HG02970 (cell line): ENCODE results near the gene CBL.

Experiments used
- ATAC-seq: cut with Tn5 transposase; IDR thresholded peaks from one replicate; pipeline ENCODE4 v1.9.1; 2021; ENCODE audit warnings: mild to moderate bottlenecking, moderate library complexity, moderate number of reproducible peaks; ENCODE audit not compliant: unreplicated experiment, low FRiP score

The CBL gene

GRCh38 chr11:119305556-119306372 lies 99.6 kb downstream of the CBL start:
- no peak for ATAC-seq

DNA sequence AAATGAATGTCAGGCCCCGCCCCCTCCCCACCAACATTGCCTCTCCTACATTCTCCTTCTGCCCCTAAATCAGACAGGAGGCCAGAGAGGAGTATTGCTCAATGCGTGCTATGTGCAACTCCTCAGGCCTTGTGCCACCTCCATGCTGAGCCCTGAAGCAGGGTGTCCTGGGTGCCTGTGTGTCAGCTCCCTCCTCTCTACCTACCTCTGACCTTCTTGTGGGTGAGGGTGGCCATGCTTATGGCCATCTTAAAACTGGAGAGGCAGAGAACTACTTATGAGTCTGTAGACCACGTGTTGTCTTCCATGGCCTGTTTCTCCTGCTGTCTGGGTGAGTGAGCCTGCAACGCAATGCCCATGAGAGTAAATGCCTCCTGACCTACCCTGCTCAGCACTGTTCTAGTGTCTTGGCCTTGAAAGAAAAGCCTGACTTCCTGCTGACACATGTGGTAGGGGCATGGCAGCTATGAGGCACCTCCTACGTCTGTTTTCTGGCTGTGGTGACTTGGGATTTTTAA lies 100.3 kb downstream of the CBL start:
- no peak for ATAC-seq

DNA sequence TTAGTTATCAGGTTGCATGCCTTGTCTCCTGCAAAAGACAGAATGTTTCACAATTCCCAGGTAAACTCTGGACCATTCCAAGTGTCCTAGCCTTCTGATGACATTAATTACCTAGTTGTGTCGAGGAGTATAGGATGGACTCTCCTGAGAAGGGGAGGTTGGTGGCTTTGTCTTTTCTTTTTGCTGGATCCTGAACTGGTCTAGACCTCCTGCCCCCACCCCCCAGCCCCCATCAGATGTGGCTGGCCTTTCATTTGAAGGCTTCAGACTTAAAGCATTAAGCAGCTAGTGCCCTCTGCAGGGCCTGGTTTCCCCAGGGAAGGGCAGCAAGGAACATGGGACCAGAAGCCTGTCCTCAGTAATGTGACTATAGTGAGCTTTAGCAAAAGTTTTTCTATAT lies 101.1 kb downstream of the CBL start:
- no peak for ATAC-seq

GRCh38 chr11:119307974-119308373 lies 101.8 kb downstream of the CBL start:
- no peak for ATAC-seq

- ATAC-seq = no peak
These were observed 103.3 kb downstream of the CBL start for GRCh38 chr11:119309411-119309810.

DNA sequence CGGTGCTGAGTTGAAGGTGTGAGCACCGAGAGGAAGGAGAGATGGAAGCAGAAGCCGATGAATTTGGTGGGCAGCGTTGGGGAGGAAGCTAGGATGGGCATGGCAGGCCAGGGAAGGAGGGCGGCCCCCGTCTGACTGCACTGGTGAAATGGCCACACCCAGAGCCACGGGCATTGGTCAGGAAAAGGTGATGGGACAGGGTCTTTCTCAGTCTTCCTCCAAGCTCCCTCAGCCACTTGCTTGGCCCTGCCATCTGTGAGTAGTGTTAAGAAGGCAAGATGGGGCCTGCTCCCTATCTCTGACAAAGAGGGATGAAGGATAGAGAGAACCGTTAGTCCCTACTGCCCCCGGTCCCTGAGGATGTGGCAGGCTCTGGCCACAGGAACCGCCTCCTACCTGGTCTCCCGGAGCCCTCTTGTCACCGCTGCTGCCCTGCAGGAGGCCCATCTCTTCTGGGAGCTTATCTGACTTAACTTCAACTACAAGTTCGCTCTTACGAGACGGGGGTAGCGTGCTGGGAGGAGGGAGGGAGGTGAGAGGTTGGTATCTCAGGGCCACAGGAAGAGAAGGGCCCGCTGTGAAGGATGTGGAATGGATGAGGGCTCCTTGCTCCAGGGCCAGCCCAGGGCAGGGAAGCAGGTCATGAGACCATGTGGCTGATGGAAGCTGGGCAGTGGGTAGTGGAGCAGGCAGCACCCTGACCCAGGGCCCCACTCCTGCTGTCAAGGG lies 104.0 kb downstream of the CBL start:
- ATAC-seq = no peak

GRCh38 chr11:119310682-119311052 lies 104.5 kb downstream of the CBL start:
- ATAC-seq = no peak

- no peak for ATAC-seq
These were observed 108.6 kb downstream of the CBL start for GRCh38 chr11:119314726-119315125.

GRCh38 chr11:119315131-119316015 lies 109.2 kb downstream of the CBL start:
- ATAC-seq = no peak

GRCh38 chr11:119316016-119316728 lies 110.0 kb downstream of the CBL start:
- ATAC-seq = no peak

DNA sequence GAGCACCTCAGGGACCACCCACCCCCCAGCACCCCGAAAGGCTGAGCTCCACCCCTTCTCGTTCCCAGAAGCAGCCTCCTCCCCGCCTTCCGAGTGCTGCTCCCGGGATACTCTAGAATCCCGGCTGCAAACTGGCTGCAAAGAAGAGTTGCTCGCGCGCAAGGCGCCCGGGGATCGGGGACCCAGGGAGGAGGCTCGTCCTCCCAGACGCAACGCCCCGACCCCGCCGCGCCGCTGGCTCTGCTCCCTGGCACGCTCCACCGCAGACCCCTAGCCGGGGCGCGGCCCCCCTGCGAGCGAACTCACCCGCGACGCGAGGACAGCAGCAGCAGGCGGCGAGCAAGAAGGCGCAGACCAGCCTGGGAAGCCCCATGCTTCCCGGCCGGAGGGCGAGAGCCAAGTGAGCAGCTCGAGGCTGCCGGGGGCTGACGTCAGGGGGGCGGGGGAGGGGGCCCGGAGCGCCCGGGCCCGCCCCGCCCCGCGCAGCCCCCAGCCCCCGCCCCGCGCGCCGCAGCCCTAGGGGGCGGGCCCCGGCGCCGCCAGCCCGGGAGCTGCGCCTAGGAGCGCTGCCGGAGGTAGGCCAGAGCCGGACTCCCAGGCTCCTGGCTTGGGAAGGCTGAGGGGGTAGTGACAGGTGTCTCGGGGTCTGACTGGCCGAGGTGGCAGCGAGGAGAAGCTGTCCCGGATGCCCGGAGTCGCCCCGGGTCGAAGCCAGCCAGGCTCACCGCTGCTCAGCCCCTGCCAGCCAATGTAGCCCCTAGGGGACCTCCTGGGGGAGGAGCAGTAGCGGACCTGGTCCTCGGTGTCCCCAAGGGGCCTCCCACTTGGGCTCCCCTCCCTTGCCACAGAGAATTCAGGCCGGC lies 110.8 kb downstream of the CBL start, which contains the start of gene MCAM:
TSS of gene MCAM (minus strand) at position 402 of the 863 bp plus-strand sequence. CDS start at position 373, 29 bp downstream.
- no peak for ATAC-seq

DNA sequence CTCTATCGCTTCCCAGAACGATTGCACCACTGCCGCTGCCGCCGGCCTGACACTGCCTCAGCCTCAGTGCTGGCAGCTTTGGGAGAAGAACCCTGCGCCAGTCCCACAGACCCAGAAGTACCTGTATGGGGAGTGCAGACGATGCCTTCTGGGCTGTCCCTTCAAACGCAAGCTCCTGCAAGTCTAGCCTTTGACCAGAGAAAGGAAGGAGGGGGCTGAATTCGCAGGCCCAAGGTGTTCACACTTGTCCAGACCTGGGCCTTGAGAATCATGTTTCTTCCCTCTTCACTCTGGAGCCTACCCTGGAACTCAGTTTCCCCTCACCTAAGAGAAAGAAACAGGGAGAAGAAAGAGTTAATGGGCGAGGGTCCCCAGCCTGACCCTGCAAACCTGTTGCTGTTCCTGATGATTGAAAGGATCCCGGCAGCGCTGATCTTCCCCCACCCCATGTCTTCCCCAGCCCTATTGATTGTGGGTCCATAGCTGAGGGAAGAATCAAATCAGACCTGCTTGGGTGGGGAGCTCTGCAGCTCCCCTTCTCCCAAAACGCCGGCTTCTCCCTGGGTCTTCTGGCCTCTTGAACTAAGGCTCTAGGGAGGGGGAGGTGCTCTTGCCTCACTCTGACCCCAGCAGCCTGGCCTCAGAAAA lies 111.6 kb downstream of the CBL start:
- ATAC-seq = no peak

GRCh38 chr11:119318240-119319135 lies 112.3 kb downstream of the CBL start:
- ATAC-seq = no peak

DNA sequence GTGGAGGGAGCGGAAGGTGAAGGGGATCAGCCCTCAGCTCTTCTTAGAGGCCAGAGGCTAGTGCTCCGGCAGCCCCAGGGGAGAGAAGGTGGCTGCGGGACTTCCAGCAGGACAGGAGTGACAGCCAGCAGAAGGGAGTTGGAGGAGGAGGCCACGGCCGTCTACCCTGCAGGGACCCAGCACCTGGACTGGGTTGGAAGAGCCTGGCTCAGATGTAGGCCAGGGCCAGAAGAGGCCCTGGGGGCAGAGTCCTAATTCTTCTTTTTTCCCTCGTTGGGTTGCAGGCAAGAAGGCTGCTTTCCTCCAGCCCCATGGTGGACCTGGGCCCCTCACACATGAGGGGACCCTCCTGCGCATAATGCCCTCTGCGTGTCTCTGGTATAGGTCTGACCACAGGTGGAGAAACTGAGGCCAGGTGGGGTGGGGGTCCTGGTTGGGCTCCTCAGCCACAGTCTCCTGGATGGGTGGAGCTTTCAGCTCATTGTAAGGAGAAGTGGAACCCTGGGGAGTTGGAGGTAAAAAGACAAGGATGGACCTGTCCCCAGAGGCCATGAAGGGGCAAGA lies 113.1 kb downstream of the CBL start:
- ATAC-seq = no peak

GRCh38 chr11:119319700-119320239 lies 113.6 kb downstream of the CBL start:
- ATAC-seq = no peak

- ATAC-seq = no peak
These were observed 114.2 kb downstream of the CBL start for GRCh38 chr11:119320240-119320775.
